ENCODE results near the gene DOP1B. TPM values are rescaled to one million over a fixed set of nuclear protein-coding genes. Genes with fewer than 3 reads are reported as not detected.
"Not testable (repeated sequence)": the region's sequence is repeated elsewhere in the genome, so short reads cannot be mapped to it uniquely, and the experiment has no call there.

DOP1B gene
- polyA plus RNA-seq, 3 donors, result 4.7 to 6.9 (median 6.5) TPM

GRCh38 chr21:36134803-36135390 lies 21.7 kb upstream of the DOP1B start, which contains the start of gene CBR3:
Gene CBR3 (plus strand): TSS chr21:36135079. CDS start chr21:36135193, 114 bp downstream.
- DNase-seq, result no peak

DNA sequence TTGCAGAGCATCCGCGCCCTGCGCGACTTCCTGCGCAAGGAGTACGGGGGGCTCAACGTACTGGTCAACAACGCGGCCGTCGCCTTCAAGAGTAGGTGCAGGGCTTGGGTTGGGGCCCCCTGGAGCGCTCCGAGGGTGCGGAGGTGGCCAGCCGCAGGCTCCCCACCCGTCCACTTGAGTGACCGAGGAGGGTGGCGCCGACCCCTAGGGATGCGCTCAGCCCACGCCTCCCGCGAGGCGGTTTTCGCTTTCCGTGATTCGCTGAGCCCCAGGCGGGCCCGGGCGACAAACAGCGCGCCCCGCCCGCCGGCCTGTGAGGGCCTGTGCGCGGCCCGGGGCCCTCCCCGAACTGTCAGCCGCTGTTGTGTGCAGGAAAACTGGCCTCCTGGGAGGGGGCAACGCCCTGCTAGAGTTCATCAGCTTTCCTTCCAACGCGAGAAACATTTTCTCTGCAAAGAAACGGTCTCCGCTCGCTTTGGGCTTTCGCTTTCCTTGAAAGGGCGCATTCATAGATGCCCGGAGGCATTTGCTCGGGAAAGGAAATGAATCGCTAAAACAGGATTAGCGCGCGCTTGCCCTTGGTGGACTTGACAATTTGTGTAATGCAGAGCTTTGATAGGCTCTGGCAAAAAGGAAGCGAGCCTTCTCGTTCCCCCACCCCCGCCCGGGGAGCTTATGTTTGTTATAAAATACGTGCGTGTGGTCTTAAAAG lies 21.1 kb upstream of the DOP1B start:
- peak; percentile 64 for DNase-seq

GRCh38 chr21:36139791-36140190 lies 16.8 kb upstream of the DOP1B start:
- DNase-seq, result not testable (repeated sequence)

DNA sequence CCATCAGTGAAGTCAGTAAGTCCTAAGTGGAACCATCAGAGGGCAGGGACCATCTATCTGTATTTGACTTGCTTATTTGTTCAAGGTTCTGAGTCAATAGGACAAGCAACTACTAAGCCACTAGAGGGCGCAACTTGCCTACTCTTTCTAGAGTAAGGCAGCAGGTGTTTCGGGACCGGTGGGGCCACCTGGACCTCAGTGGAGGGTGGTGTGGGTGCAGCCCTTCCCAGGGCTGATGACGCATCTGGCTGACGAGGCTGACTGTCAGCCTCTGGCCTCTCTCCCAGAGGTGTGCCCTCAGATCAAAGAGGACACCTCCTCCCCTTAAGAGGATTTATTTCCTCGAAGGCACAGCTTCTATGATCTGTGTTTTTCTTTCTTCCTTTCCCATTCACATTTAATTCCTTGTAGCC lies 15.1 kb upstream of the DOP1B start:
- DNase-seq, result peak; percentile 86

- DNase-seq, result not testable (repeated sequence)
These were observed 12.4 kb upstream of the DOP1B start for GRCh38 chr21:36144233-36144632.

- DNase-seq, result no peak
These were observed 11.4 kb upstream of the DOP1B start for GRCh38 chr21:36145259-36145658.

DNA sequence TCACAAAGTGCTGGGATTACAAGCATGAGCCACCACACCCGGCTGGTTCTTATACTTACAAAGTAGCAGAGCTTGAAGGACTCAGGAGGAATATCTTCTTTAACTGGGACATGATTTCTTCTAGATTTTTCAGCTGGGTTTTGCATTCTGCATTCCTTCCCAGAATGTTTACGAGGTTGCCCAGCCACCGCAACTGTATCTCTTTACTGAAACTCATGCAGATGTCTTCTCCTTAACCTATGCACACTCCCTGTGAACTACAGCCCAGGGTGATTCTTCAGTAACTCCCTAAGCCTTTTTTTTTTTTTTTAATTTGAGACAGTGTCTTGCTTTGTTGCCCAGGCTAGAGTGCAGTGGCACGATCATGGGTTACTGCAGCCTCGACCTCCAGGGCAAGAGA lies 8.7 kb upstream of the DOP1B start:
- DNase-seq, result no peak

- no peak for DNase-seq
These were observed 7.7 kb upstream of the DOP1B start for GRCh38 chr21:36148886-36149285.

GRCh38 chr21:36149788-36150711 lies 6.6 kb upstream of the DOP1B start:
- peak; percentile 62 for DNase-seq

GRCh38 chr21:36155603-36156338 lies 853 bp upstream of the DOP1B start:
- DNase-seq, result no peak

DNA sequence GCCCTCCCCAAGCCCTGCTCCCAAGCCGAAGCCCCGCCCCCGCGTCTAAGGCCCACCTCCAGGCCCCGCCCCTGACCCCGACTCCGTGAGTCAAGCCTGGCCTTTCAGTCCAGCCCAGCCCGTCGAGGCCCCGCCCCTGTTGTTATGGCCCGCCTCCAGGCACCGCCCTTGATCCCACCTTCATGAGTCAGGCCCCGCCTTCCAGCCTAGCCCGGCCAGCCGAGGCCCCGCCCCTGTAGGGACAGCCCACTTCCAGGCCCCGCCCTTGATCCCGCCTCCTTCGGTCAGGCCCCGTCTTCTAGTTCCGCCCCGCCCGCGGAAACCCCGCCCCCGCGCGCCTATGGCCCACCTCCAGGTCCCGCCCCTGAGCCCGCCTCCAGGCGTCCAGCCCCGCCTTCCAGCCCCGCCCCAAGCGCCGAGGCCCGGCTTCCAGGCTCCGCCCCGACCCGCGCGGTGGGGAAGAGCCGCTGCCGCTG lies 247 bp upstream of the DOP1B start:
- DNase-seq, result peak; percentile 97

DNA sequence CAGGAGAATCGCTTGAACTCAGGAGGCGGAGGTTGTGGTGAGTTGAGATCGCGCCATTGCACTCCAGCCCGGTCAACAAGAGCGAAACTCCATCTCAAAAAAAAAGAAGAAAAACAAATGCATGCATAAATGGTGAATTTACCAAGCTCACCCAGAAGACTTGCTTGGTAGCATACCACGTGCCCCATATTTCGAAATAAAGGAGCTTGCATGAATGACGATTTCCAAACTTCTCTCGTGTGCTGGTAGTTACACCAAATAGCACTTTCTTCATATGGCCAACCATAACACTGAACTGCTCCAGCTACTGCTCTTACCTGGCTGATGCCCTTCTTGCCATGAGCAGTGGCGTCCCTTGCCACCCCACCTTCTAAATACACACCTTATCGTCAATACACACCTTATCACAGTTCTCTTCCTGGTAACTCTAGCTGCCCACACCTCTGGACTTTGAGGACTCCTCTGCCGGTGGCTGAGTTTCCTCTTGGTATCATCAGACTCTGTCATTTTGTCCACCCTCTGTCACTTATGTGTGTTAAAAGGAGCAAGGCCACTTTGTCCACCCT lies 2.8 kb downstream of the DOP1B start:
- no peak for DNase-seq

DNA sequence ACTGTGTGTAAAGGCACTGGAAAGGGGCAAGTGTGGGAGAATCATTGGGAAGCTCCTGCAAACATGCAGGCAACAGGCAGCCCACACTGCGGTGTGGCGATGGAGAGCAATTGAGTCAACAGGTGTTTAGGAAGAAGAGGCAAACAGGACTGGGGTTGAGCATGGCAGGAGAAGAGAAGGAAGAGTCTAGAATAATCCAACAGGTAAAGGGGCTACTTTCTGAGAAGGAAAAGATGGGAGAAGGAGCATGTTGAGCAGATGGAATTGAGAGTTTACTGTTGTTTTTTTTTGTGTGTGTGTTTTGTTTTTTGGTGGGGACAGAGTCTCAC lies 4.2 kb downstream of the DOP1B start:
- no peak for DNase-seq

- DNase-seq, result no peak
These were observed 6.0 kb downstream of the DOP1B start for GRCh38 chr21:36162631-36163030.

DNA sequence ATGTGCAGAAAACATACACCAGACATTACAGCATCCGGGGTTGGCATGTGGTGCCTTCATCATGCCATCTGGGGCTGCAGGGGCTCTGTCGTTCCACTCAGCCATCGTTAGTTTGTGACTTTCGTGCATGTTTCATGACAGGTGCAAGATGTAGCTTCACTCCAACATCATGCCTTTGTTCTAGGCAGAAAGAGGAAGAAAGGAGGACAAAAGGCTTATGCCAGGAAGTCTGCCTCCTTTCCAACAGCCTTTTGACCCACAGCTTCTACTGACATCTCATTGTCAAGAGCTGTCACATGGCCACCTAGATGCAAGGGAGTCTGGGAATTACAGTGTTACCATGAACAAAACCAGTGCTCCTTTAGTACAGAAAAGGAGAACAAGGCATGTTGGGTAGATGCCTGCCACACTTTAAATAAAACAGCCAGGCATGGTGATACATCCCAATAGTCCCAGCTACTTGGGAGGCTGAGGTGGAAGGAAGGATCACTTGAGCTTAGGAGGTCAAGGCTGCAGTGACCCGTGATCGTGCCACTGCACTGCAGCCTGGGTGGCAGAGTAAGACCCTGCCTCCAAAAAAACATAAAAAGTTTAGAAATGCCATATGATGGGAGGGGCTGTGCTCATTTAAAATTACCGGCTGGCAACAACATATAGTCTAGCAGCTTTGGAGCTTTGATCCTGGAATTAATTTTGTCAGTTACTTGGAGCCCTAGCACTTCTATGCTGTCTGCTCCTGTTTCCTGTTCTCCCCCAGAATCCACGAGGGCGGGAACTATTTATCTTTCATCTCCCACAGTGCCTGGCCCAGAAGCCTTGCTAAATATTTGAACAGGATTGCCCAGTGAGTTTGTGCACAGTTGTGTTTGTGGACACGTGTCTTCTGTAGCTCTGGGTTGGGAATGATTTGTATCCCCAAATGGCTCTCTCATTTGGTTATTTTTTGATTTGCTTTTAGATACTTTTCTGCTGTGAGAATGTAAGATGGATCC lies 7.4 kb downstream of the DOP1B start:
- DNase-seq, result no peak

- no peak for DNase-seq
These were observed 8.7 kb downstream of the DOP1B start for GRCh38 chr21:36165356-36165755.

GRCh38 chr21:36166705-36167104 lies 10.1 kb downstream of the DOP1B start:
- peak; percentile 49 for DNase-seq

GRCh38 chr21:36167541-36167940 lies 10.9 kb downstream of the DOP1B start:
- DNase-seq, result no peak

GRCh38 chr21:36169470-36170128 lies 13.0 kb downstream of the DOP1B start:
- DNase-seq, result no peak

GRCh38 chr21:36170823-36171222 lies 14.2 kb downstream of the DOP1B start:
- no peak for DNase-seq

Data from renal pelvis (tissue), 4 donors.